Stomach (tissue), 19 donors: ENCODE results near the gene TPI1. TPM values are rescaled to one million over a fixed set of nuclear protein-coding genes. Genes with fewer than 3 reads are reported as not detected.

Experiments
- DNase-seq, 2 donors: peaks; one replicate each; pipeline versions ENCODE4 v3.0.0 to v3.0.0-alpha.2; 2013 to 2019
- H3K27ac ChIP-seq, 5 donors: fragments of 200-600 bp in 4 of 5; sonication (generic) in 4 of 5; one replicate each; pipeline ENCODE4 v1.5.1; 2013 to 2019; ENCODE audit warnings: mild to moderate bottlenecking in 1 of 5, moderate library complexity in 1 of 5
- H3K27me3 ChIP-seq, 3 donors: fragments of 200-600 bp; sonication (generic); one replicate each; pipeline ENCODE4 v1.5.1; 2017 to 2019; ENCODE audit warnings: mixed run types in 1 of 3
- H3K36me3 ChIP-seq, 4 donors: fragments of 200-600 bp; sonication (generic); 1 replicate in 3 of 4; 2 replicates in 1 of 4; pipeline ENCODE4 v1.5.1; 2016 to 2019
- H3K4me1 ChIP-seq, 4 donors: fragments of 200-600 bp; sonication (generic); one replicate each; pipeline ENCODE4 v1.5.1; 2016 to 2019
- H3K4me3 ChIP-seq, 4 donors: fragments of 200-600 bp; sonication (generic) in 3 of 4; one replicate each; pipeline ENCODE4 v1.5.1; 2016 to 2019; ENCODE audit warnings: mild to moderate bottlenecking in 1 of 4
- H3K9me3 ChIP-seq, 4 donors: fragments of 200-600 bp; sonication (generic); one replicate each; pipeline ENCODE4 v1.5.1; 2016 to 2019
- CTCF ChIP-seq, 7 experiments: fragments of 450-650 bp in 4 of 7; fragments of 200-600 bp in 3 of 7; sonication (generic) in 3 of 7; IDR thresholded peaks; one replicate each; pipeline ENCODE4 v1.5.1; 2016 to 2019; ENCODE audit warnings: antibody characterized with exemption in 7 of 7, control low read depth in 2 of 7, mild to moderate bottlenecking in 1 of 7
- EP300 ChIP-seq: sonication (generic); formaldehyde crosslinking; IDR thresholded peaks from one replicate; pipeline ENCODE4 v1.6.1; 2017; ENCODE audit warnings: antibody characterized with exemption
- POLR2A ChIP-seq, 4 donors: fragments of 450-650 bp; IDR thresholded peaks; one replicate each; pipeline ENCODE4 v1.6.1; 2016; ENCODE audit warnings: antibody characterized with exemption in 4 of 4, control low read depth in 2 of 4, mild to moderate bottlenecking in 1 of 4, moderate library complexity in 1 of 4
- POLR2AphosphoS5 ChIP-seq, 3 donors: sonication (generic); formaldehyde crosslinking; IDR thresholded peaks; one replicate each; pipeline ENCODE4 v1.6.1; 2016; ENCODE audit warnings: antibody characterized with exemption in 3 of 3
- WGBS, 5 donors: extraction: QIAGEN DNeasy Blood & Tissue Kit in 3 of 5; methylation state at CpG; one replicate each; pipeline versions ENCODE4 v1.1.5 to v1.1.7; 2013 to 2018; 5-methylcytosine and 5-hydroxymethylcytosine counted together
- intact Hi-C: fragments of 100-400 bp; cut with DNase I; formaldehyde crosslinking; loops from one replicate; pipeline ENCODE4 v1.15.1; 2023; ENCODE audit warnings: low total_unique reads
- long read RNA-seq, 10 donors: transcript quantifications; one replicate each; lab custom pipeline, GENCODE V29; 2026
- polyA plus RNA-seq, 3 donors: library from polyadenylated mRNA; stranded (reverse); fragments of 200-250 nt; gene quantifications; one replicate each; pipeline ENCODE4 v1.2.3, GENCODE V29; 2013
- total RNA-seq, 5 donors: library from RNA; depleted of rRNA; stranded (reverse); fragments of >200 nt; gene quantifications; one replicate each; pipeline versions ENCODE4 v1.1.0 to v1.2.3, GENCODE V29; 2014 to 2016
- donor health status: healthy with polysubstance abuse.
- donor health status: Bipolar disorder and iron deficiency.
- donor health status: healthy.

The TPI1 gene
- total RNA-seq = 100 to 1,000 TPM; 131 to 359 (median 268) TPM
- polyA plus RNA-seq = 100 to 1,000 TPM; 403 to 526 (median 504) TPM
- long read RNA-seq, donor 1, transcript TPI1-201 (7 exons, 1,763 nt) = major isoform, 76 of 99 reads
- long read RNA-seq, donor 1, partial matches to known transcripts = 16 of 99 reads
- long read RNA-seq, donor 1, other reads (novel, unspliced or antisense) = 5 of 99 reads
- long read RNA-seq, donor 2, transcript TPI1-201 (7 exons, 1,763 nt) = major isoform, 169 of 215 reads
- long read RNA-seq, donor 2, partial matches to known transcripts = 35 of 215 reads
- long read RNA-seq, donor 2, other reads (novel, unspliced or antisense) = 11 of 215 reads
- long read RNA-seq, donor 3, transcript TPI1-201 (7 exons, 1,763 nt) = major isoform, 126 of 157 reads
- long read RNA-seq, donor 3, partial matches to known transcripts = 24 of 157 reads
- long read RNA-seq, donor 3, other reads (novel, unspliced or antisense) = 5 of 157 reads
- long read RNA-seq, donor 4, transcript TPI1-201 (7 exons, 1,763 nt) = major isoform, 27 of 27 reads
- long read RNA-seq, donor 4, partial matches to known transcripts = 0 of 27 reads
- long read RNA-seq, donor 4, other reads (novel, unspliced or antisense) = 0 of 27 reads
- long read RNA-seq, donor 5, transcript TPI1-201 (7 exons, 1,763 nt) = major isoform, 221 of 275 reads
- long read RNA-seq, donor 5, partial matches to known transcripts = 40 of 275 reads
- long read RNA-seq, donor 5, other reads (novel, unspliced or antisense) = 12 of 275 reads
- long read RNA-seq, donor 6, transcript TPI1-201 (7 exons, 1,763 nt) = major isoform, 484 of 598 reads
- long read RNA-seq, donor 6, transcript TPI1-204 (2 exons, 427 nt) = minor isoform, 6 of 598 reads
- long read RNA-seq, donor 6, partial matches to known transcripts = 78 of 598 reads
- long read RNA-seq, donor 6, other reads (novel, unspliced or antisense) = 30 of 598 reads
- long read RNA-seq, donor 7, transcript TPI1-201 (7 exons, 1,763 nt) = major isoform, 227 of 254 reads
- long read RNA-seq, donor 7, partial matches to known transcripts = 17 of 254 reads
- long read RNA-seq, donor 7, other reads (novel, unspliced or antisense) = 8 of 254 reads
- long read RNA-seq, donor 8, transcript TPI1-201 (7 exons, 1,763 nt) = major isoform, 232 of 291 reads
- long read RNA-seq, donor 8, partial matches to known transcripts = 29 of 291 reads
- long read RNA-seq, donor 8, other reads (novel, unspliced or antisense) = 27 of 291 reads
- long read RNA-seq, donor 9, transcript TPI1-201 (7 exons, 1,763 nt) = major isoform, 225 of 333 reads
- long read RNA-seq, donor 9, partial matches to known transcripts = 97 of 333 reads
- long read RNA-seq, donor 9, other reads (novel, unspliced or antisense) = 9 of 333 reads
- long read RNA-seq, donor 10, transcript TPI1-201 (7 exons, 1,763 nt) = major isoform, 81 of 82 reads
- long read RNA-seq, donor 10, partial matches to known transcripts = 0 of 82 reads
- long read RNA-seq, donor 10, other reads (novel, unspliced or antisense) = 0 of 82 reads

GRCh38 chr12:6867413-6868210, at the start of gene TPI1:
Gene TPI1 (plus strand): TSS chr12:6867531. CDS start chr12:6867567, 36 bp downstream.
- Histone ChIP-seq H3K4me1 (peaks cover 30 to 61% (median 56%) of the 10 kb centered on the region in 4 donors), H3K27ac (peak within 1 kb of the TSS; percentile 97 to 99 (median 98)), H3K27me3 (no peaks in the 10 kb centered on the region), H3K9me3 (no peaks in the 10 kb centered on the region), H3K4me3 (peak within 1 kb of the TSS; percentile 81 to 100 (median 98)), H3K36me3 (peaks cover 42 to 62% (median 60%) of the 10 kb centered on the region in 4 donors)
- TF ChIP-seq EP300 (no peak), POLR2AphosphoS5 (IDR thresholded peaks at IDR 0.05) (peak; percentile 77 to 100 (median 100)), POLR2A (IDR thresholded peaks at IDR 0.05) (peak in 2 of 4 donors; percentile 39 to 95)
- WGBS, 5 donors = 0 to 1% (median 0%) methylated on average over 31 to 86 of the region's 86 CpGs
- peak; percentile 87 to 96 for DNase-seq
- intact Hi-C loops = no loop called here

- Histone ChIP-seq H3K36me3 (peaks cover 0 to 4% (median 0%) of the 10 kb centered on the region in 4 donors), H3K4me1 (peaks cover 14 to 20% (median 18%) of the 10 kb centered on the region in 4 donors), H3K9me3 (no peaks in the 10 kb centered on the region), H3K27ac (no peak overlapping the region), H3K4me3 (no peak overlapping the region), H3K27me3 (peaks cover 0 to 41% (median 14%) of the 10 kb centered on the region in 3 donors)
- TF ChIP-seq CTCF (IDR thresholded peaks at IDR 0.05) (no peak), POLR2A (IDR thresholded peaks at IDR 0.05) (no peak), POLR2AphosphoS5 (IDR thresholded peaks at IDR 0.05) (no peak), EP300 (no peak)
- no peak for DNase-seq
- intact Hi-C loops = no loop called here
- WGBS, 5 donors = 81 to 92% (median 85%) methylated on average over 20 of the region's 20 CpGs
Observed at GRCh38 chr12:6817662-6818157, 49.6 kb upstream of the TPI1 start.

GRCh38 chr12:6818222-6818621, 49.1 kb upstream of the TPI1 start:
- TF ChIP-seq POLR2AphosphoS5 (IDR thresholded peaks at IDR 0.05) = no peak
- TF ChIP-seq POLR2A (IDR thresholded peaks at IDR 0.05) = no peak
- no peak for TF ChIP-seq CTCF (IDR thresholded peaks at IDR 0.05)
- TF ChIP-seq EP300 = no peak
- Histone ChIP-seq H3K9me3 (no peaks in the 10 kb centered on the region), H3K27me3 (peaks cover 0 to 46% (median 19%) of the 10 kb centered on the region in 3 donors), H3K36me3 (peaks cover 0 to 4% (median 0%) of the 10 kb centered on the region in 4 donors), H3K4me3 (no peak overlapping the region), H3K4me1 (peaks cover 14 to 20% (median 19%) of the 10 kb centered on the region in 4 donors), H3K27ac (no peak overlapping the region)
- WGBS, 5 donors = 36 to 60% (median 48%) methylated on average over 10 of the region's 10 CpGs
- DNase-seq = peak in 1 of 2 donors; percentile 27
- intact Hi-C loops = no loop called here
